Parathyroid adenoma (tissue), 2 donors: Measurements from ENCODE around the gene UGT2B15.

Experiments
- H2AFZ ChIP-seq: fragments of 300-600 bp; sonication (generic); one replicate; pipeline ENCODE4 v1.7.0; 2017; ENCODE audit warnings: antibody characterized with exemption, mild to moderate bottlenecking
- H3K27ac ChIP-seq: fragments of 300-600 bp; sonication (generic); one replicate; pipeline ENCODE4 v1.7.0; 2017
- H3K27me3 ChIP-seq: fragments of 300-600 bp; sonication (generic); one replicate; pipeline ENCODE4 v1.7.0; 2017; ENCODE audit warnings: low read length; ENCODE audit not compliant: control insufficient read depth, insufficient read depth
- H3K36me3 ChIP-seq: fragments of 300-600 bp; sonication (generic); one replicate; pipeline ENCODE4 v1.7.0; 2017; ENCODE audit warnings: low read length; ENCODE audit not compliant: control insufficient read depth, insufficient read depth
- H3K4me1 ChIP-seq: fragments of 300-600 bp; sonication (generic); one replicate; pipeline ENCODE4 v1.7.0; 2017; ENCODE audit warnings: control low read depth
- H3K4me2 ChIP-seq: fragments of 300-600 bp; sonication (generic); one replicate; pipeline ENCODE4 v1.7.0; 2017; ENCODE audit warnings: low read length
- H3K4me3 ChIP-seq: fragments of 300-600 bp; sonication (generic); one replicate; pipeline ENCODE4 v1.7.0; 2017; ENCODE audit warnings: low read depth, low read length
- H3K79me2 ChIP-seq: fragments of 300-600 bp; sonication (generic); one replicate; pipeline ENCODE4 v1.7.0; 2017; ENCODE audit warnings: control low read depth
- H3K9ac ChIP-seq: fragments of 300-600 bp; sonication (generic); one replicate; pipeline ENCODE4 v1.7.0; 2017; ENCODE audit warnings: mild to moderate bottlenecking
- H3K9me3 ChIP-seq: fragments of 300-600 bp; sonication (generic); one replicate; pipeline ENCODE4 v1.7.0; 2017; ENCODE audit warnings: low read length; ENCODE audit not compliant: control insufficient read depth
- CTCF ChIP-seq: fragments of 300-600 bp; sonication (generic); IDR thresholded peaks from one replicate; pipeline ENCODE4 v1.7.0; 2017; ENCODE audit warnings: antibody characterized with exemption, mild to moderate bottlenecking
- donor health status: primary hyperparathyroidism.

The UGT2B15 gene

DNA sequence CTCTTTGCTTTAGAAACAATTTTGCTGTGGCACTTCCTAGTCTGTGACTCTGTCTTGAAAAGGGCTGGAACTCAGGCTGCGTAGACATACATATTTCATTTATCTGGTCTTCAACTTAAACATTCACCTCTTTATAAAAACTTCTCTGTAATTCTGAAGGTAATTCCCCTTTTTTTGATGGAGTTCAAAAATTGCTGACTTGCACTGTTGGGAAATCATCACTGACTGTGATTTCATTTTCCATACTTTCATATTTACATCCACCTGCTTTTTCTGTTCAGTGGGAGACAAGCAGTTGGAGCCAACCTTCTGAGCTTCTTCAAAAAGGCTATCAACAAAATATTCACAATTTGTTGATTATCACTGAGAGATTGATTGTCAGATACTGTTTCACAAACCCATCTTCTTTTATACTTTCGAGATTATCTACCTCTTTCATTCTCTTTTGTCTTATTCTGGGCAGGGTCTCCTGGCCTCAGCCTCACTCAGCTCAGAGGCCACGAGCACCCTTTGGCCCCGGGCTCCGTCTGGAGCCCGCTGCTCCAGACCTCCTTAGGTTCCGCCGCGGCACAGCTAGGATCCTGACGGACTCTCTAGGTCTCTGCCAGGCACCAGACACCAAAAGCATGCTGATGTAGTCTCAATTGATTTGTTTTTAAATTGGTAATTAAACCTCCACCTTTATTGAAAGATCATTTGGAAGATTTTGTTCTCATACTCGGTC lies 54.6 kb downstream of the UGT2B15 start:
- no peaks in the 10 kb centered on the region for H3K36me3 ChIP-seq
- H3K27me3 ChIP-seq, result no peaks in the 10 kb centered on the region
- no peaks in the 10 kb centered on the region for H3K9me3 ChIP-seq
- H3K27ac ChIP-seq, result no peak overlapping the region
- no peak overlapping the region for H3K9ac ChIP-seq
- H3K4me1 ChIP-seq, result no peaks in the 10 kb centered on the region
- no peak overlapping the region for H2AFZ ChIP-seq
- TF ChIP-seq CTCF, result no peak
- H3K4me2 ChIP-seq, result no peak overlapping the region
- H3K79me2 ChIP-seq, result no peaks in the 10 kb centered on the region
- H3K4me3 ChIP-seq, result no peak overlapping the region

- TF ChIP-seq CTCF, result no peak
- Histone ChIP-seq H3K36me3 (no peaks in the 10 kb centered on the region), H3K9ac (no peak overlapping the region), H3K4me2 (no peak overlapping the region), H3K9me3 (no peaks in the 10 kb centered on the region), H3K79me2 (no peaks in the 10 kb centered on the region), H2AFZ (no peak overlapping the region), H3K27me3 (no peaks in the 10 kb centered on the region), H3K27ac (no peak overlapping the region), H3K4me1 (no peaks in the 10 kb centered on the region), H3K4me3 (no peak overlapping the region)
Measured at GRCh38 chr4:68613752-68614151, 56.7 kb downstream of the UGT2B15 start.

DNA sequence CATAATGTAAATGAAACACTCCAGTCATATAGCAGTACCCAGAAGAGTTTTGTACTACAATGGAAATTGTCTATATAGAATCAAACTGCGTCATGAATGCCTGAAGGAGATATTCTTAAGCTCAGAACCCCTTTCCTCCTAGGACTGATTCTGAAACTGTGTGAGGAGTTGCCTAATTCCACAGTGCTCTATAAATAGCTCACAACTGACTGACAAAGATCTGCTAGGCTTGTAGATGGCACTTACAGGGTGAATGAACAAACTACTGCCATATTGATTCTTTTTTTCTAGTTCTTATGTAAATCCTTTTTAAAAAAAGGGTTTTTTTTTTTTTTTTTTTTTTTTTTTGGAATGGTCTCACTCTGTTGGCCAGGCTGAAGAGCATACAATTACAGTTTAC lies 64.2 kb downstream of the UGT2B15 start:
- no peak for TF ChIP-seq CTCF
- no peak overlapping the region for H2AFZ ChIP-seq
- no peaks in the 10 kb centered on the region for H3K79me2 ChIP-seq
- no peaks in the 10 kb centered on the region for H3K9me3 ChIP-seq
- no peak overlapping the region for H3K9ac ChIP-seq
- H3K27me3 ChIP-seq, result no peaks in the 10 kb centered on the region
- H3K27ac ChIP-seq, result no peak overlapping the region
- H3K36me3 ChIP-seq, result no peaks in the 10 kb centered on the region
- no peak overlapping the region for H3K4me2 ChIP-seq
- H3K4me3 ChIP-seq, result no peak overlapping the region
- H3K4me1 ChIP-seq, result no peaks in the 10 kb centered on the region

DNA sequence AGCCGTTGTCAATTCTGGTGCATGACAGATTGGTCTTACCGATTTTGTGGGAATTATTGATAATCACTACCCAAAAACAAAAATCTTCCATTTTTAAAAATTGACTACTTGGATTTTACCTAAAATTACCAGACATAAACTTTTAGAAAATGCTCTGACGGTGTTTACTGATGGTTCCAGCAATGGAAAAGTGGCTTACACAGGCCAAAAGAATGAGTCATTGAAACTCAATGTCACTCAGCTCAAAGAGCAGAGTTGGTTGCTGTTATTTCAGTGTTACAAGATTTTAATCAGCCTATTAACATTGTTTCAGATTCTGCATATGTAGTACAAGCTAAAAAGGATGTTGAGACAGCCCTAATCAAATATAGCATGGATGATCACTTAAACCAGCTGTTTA lies 71.3 kb downstream of the UGT2B15 start:
- Histone ChIP-seq H3K27me3 (no peaks in the 10 kb centered on the region), H3K9ac (no peak overlapping the region), H3K9me3 (no peaks in the 10 kb centered on the region), H3K4me2 (no peak overlapping the region), H3K4me1 (no peaks in the 10 kb centered on the region), H3K79me2 (no peaks in the 10 kb centered on the region), H3K36me3 (no peaks in the 10 kb centered on the region), H2AFZ (no peak overlapping the region), H3K27ac (no peak overlapping the region), H3K4me3 (no peak overlapping the region)
- no peak for TF ChIP-seq CTCF

DNA sequence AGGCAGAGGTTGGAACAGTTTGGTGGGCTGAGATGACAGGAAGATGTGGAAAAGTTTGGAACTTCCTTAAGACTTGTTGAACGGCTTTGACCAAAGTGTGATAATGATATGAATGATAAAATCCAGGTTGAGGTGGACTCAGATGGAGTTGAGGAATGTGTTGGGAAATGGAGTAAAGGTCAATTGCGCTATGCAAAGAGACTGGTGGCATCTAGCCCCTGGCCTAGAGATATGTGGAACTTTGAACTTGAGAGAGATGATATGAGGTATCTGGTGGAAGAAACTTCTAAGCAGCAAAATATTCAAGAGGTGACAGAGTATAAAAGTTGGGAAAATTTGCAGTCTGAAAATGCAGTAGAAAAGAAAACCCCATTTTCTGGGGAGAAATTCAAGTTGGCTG lies 73.0 kb downstream of the UGT2B15 start:
- Histone ChIP-seq H3K27ac (no peak overlapping the region), H3K9me3 (no peaks in the 10 kb centered on the region), H3K36me3 (no peaks in the 10 kb centered on the region), H3K9ac (no peak overlapping the region), H3K4me2 (no peak overlapping the region), H2AFZ (no peak overlapping the region), H3K4me3 (no peak overlapping the region), H3K79me2 (no peaks in the 10 kb centered on the region), H3K4me1 (no peaks in the 10 kb centered on the region), H3K27me3 (no peaks in the 10 kb centered on the region)
- no peak for TF ChIP-seq CTCF
